ENCODE measurements around the gene RAD9A. TPM values are rescaled to one million over a fixed set of nuclear protein-coding genes. Genes with fewer than 3 reads are reported as not detected.
A peak's percentile ranks its signal among the peaks of the same experiment; 100 is the strongest.

The RAD9A gene
- total and polyA plus RNA-seq, 2 of the 4 experiments (the other 2 are of a cell fraction), result 2.0 to 10.3 TPM

GRCh38 chr11:67345920-67346819 is 45.6 kb upstream of the RAD9A start (continued):
- peak; percentile 64 for TF ChIP-seq RAD21 (IDR thresholded peaks at IDR 0.05; ENCODE audit: low read length)
- no peak for TF ChIP-seq RFX5 (IDR thresholded peaks at IDR 0.05; ENCODE audit: low read depth, low read length)

DNA sequence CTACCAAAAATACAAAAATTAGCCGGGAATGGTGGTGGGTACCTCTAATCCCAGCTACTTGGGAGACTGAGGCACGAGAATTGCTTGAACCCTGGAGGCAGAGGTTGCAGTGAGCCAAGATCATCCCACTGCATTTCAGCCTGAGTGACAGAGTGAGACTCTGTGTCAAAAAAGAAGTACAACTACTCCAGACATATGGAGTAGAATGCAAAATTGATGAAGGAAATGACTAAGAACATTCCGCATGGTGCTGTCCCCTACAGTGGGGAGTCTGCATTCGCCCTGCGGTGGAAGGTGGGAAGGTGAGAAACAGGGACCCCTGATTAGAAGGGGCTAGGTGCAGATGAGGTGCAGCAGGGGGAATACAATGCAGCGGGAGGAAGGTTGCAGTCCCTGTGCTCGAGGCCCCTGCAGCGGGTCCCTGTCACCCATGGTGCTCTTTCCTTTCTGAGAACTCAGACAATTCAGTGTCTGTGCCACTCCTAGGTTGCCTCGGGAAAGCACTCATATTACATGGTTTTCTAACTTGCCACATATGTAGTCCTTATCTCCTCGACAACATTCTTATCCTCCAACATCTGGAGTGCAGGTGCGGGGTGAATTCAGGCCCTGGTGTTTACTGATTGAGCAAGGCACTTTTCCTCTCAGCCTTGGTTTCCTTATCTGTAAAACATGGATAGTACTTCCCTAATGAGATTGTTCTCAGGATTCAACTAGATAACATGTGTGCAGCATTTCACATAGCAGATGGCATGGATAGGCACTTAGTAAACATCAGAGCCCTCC is 43.6 kb upstream of the RAD9A start:
- H4K91ac ChIP-seq (ENCODE audit: insufficient read depth, low read depth, low read length), result no peak overlapping the region
- H3K9me3 ChIP-seq (ENCODE audit: control insufficient read depth, insufficient read depth, low read length), result no peaks in the 10 kb centered on the region
- no peak overlapping the region for H3K4me2 ChIP-seq (ENCODE audit: low read depth, low read length)
- no peak overlapping the region for H2AFZ ChIP-seq (replicated peaks; ENCODE audit: low read length, poor library complexity)
- BruUV-seq (replicated peaks), result no TSS peak
- peaks cover 9% of the 10 kb centered on the region for H3K4me1 ChIP-seq (ENCODE audit: control insufficient read depth, insufficient read depth, low read length)
- H4K8ac ChIP-seq (ENCODE audit: low read depth in 2 of 2, low read length in 2 of 2), result no peak overlapping the region
- H2BK20ac ChIP-seq (ENCODE audit: low read depth, low read length), result no peak overlapping the region
- H3K14ac ChIP-seq (replicated peaks; ENCODE audit: low read depth, low read length), result no peak overlapping the region
- peak; percentile 73 for DNase-seq
- dilution Hi-C loops (cut with HindIII; ENCODE audit: low sequenced_read_pairs, unreplicated experiment) (no loop called here), in situ Hi-C loops (cut with MboI; ENCODE audit: low sequenced_read_pairs) (no loop called here), intact Hi-C loops (cut with micrococcal nuclease) (loop anchor here (2.0 kb wide), 1 partner anchor 159 kb away; no protein-coding TSS in a partner anchor)
- ATAC-seq (ENCODE audit: low read depth), result no peak
- no peak overlapping the region for H3K4ac ChIP-seq (ENCODE audit: low read depth, low read length)
- H2AK9ac ChIP-seq (replicated peaks; ENCODE audit: low read depth, low read length, poor library complexity), result no peak overlapping the region
- H2BK15ac ChIP-seq (ENCODE audit: low read depth, low read length), result no peak overlapping the region
- H3K9ac ChIP-seq (ENCODE audit: low read depth, low read length), result no peak overlapping the region
- 90% methylated on average over 3 of the region's 11 CpGs; no CpG with 5 or more reads in 1 of the 2 experiments for WGBS, 2 experiments (ENCODE audit: extremely low coverage in 2 of 2, insufficient read length in 1 of 2)
- no peak overlapping the region for H3K27ac ChIP-seq (ENCODE audit: insufficient read depth, low read length)
- no peak overlapping the region for H4K5ac ChIP-seq (ENCODE audit: low read depth, low read length)
- peaks cover 0 to 20% of the 10 kb centered on the region in 2 experiments; a peak in 2 of 4 replicates for H3K79me1 ChIP-seq (ENCODE audit: low read depth in 1 of 2, low read length in 2 of 2)
- H3K56ac ChIP-seq (ENCODE audit: extremely low read depth, insufficient read depth, low read length), result no peak overlapping the region
- peaks cover 3% of the 10 kb centered on the region; the same call in 1 of the 2 replicates for H3K36me3 ChIP-seq (ENCODE audit: control insufficient read depth, insufficient read depth, low read length)
- ChIA-PET POLR2A (ENCODE audit: unreplicated experiment) (interaction anchor here (0.6 kb wide), 1 partner anchor 21 kb away, joined by 3 read pairs; no protein-coding TSS in a partner anchor), CTCF (interaction anchor here (1.0 to 10.1 kb wide), 3 partner anchors 9 to 35 kb away, joined by 3 to 128 read pairs (median 6); no protein-coding TSS in a partner anchor)
- H2BK120ac ChIP-seq (ENCODE audit: low read depth, low read length), result no peak overlapping the region
- H3K23ac ChIP-seq (ENCODE audit: low read depth, low read length), result no peak overlapping the region
- no peaks in the 10 kb centered on the region for H3K27me3 ChIP-seq (ENCODE audit: control insufficient read depth, insufficient read depth, low read length)
- H3K4me3 ChIP-seq (ENCODE audit: insufficient read depth, low read depth, low read length), result no peak overlapping the region
- H2BK5ac ChIP-seq (ENCODE audit: low read depth, low read length, poor library complexity, severe bottlenecking), result no peak overlapping the region
- peaks cover 6% of the 10 kb centered on the region for H3K9me1 ChIP-seq (ENCODE audit: insufficient read depth, low read length)
- TF ChIP-seq POLR2A (IDR thresholded peaks at IDR 0.05; ENCODE audit: low read depth, low read length) (no peak), FOS (IDR thresholded peaks at IDR 0.05; ENCODE audit: low read depth, low read length) (no peak), CEBPB (IDR thresholded peaks at IDR 0.05; ENCODE audit: low read depth, low read length) (0 out of 2 replicates have a peak, but pooled peaks have one; percentile 17)
- H2AK5ac ChIP-seq (ENCODE audit: low read depth, low read length), result no peak overlapping the region
- no peak overlapping the region for H3K18ac ChIP-seq (ENCODE audit: low read depth, low read length)
- H4K20me1 ChIP-seq (ENCODE audit: insufficient read depth, low read length), result peaks cover 3% of the 10 kb centered on the region; the same call in 1 of the 2 replicates
